GM19455 (cell line): ENCODE measurements around the gene DFFB.
A peak's percentile ranks its signal among the peaks of the same experiment; 100 is the strongest.
"Not testable (repeated sequence)": the region's sequence is repeated elsewhere in the genome, so short reads cannot be mapped to it uniquely, and the experiment has no call there.

Experiments
- ATAC-seq: cut with Tn5 transposase; IDR thresholded peaks from one replicate; pipeline ENCODE4 v1.9.1; 2021; ENCODE audit not compliant: unreplicated experiment

DFFB gene, protein sequence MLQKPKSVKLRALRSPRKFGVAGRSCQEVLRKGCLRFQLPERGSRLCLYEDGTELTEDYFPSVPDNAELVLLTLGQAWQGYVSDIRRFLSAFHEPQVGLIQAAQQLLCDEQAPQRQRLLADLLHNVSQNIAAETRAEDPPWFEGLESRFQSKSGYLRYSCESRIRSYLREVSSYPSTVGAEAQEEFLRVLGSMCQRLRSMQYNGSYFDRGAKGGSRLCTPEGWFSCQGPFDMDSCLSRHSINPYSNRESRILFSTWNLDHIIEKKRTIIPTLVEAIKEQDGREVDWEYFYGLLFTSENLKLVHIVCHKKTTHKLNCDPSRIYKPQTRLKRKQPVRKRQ

DNA sequence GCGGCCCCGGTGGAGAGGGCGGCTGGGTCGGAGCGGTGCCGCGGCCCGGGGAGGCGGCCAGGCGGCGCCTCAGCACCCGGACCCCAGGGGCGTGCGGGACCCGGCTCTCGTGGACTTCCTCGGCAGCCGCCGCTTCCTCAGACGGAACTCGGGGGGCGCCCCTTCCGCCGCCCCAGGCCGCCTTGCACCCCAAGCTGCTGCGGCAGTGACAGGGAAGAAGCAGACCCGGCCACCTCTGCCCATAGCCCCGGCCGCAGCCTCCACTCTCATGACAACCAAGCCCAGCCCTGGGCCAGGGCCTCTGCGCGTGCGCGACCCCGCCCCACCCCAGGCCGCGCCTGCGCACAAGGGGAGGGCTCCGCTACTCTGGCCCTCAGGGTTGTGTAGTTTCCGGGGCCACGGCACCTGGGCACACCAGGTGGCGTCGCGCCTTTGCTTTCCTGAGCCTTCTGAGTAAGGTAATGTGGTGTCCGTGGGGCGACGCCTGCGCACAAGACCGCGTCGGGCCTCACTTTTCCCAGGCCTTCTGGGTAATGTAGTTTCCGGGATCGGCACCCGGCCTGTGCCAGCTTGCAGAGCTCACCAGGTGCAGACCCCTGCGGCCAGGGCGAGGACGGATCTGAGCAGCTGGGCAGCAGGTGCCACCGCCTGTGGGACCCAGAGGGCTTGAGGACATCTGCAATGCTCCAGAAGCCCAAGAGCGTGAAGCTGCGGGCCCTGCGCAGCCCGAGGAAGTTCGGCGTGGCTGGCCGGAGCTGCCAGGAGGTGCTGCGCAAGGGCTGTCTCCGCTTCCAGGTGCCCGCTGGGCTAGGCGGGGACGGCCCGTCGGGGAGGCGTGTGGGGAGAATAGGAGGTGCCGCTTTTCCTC is at the start of gene DFFB, which contains the start of gene CEP104:
DFFB (plus strand) TSS at position 554 of the 868 bp plus-strand sequence; CDS start at position 682, 128 bp downstream.
CEP104 (minus strand) TSS at position 289 of the 868 bp plus-strand sequence. CDS start 4,804 bp downstream, outside the sequence.
- ATAC-seq = peak; percentile 93

DNA sequence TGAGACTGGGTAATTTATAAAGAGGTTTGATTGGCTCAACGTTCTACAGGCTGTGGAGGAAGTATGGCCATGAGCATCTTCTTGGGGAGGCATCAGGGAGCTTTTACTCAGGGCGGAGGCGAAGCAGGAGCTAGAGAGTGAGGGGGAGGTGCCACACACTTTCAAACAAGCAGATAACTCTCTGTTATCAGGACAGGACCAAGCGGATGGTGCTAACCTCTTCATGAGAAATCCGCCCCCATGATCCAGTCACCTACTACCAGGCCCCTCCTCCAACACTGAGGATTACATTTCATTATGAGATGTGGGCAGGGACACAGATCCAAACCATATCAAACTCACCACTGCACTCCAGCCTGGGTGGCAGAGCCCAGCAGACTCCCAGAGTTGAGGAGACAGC is 49.5 kb upstream of the DFFB start:
- no peak for ATAC-seq

DNA sequence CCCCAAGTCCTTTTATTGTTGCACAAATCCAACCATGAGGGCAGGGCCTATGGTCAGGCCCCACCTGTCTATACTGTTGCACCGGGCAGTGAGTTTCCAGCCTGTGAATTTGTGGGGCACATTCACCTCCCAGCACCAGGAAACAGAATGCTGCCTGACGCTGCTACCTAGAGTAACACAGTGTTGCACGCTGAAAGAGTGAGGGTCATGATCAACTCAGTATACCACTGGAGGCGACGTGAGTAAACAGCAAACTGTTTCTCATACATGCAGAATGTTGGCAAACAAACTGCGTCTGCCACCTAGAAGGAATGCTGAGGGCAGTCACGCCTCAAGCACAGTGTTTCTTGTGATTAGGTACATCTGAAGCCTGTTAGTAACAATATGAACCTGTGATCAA is 47.6 kb upstream of the DFFB start:
- ATAC-seq = no peak

DNA sequence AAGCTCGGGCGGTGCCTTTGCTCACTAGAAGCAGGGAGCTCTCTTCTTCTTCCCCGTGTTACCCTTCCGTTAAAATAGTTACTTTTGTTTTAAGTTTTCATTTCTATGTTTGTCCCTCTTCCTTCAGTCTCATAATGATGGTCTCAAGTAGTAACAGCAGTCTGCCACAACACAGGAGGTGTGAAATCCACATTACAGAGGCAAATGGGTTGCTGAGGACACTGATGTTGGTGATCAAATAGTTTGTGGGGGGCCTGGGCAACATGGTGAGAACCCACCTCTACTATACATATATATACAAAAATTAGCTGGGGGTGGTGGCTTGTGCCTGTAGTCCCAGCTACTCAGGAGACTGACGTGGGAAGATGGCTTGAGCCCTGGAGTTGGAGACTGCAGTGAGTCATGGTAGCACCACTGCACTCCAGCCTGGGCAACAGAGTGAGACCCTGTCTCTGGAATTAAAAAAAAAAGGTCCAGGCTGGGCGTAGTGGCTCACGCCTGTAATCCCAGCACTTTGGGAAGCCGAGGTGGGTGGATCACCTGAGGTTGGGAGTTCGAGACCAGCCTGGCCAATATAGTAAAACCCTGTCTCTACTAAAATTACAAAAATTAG is 47.0 kb upstream of the DFFB start:
- ATAC-seq = not testable (repeated sequence)

DNA sequence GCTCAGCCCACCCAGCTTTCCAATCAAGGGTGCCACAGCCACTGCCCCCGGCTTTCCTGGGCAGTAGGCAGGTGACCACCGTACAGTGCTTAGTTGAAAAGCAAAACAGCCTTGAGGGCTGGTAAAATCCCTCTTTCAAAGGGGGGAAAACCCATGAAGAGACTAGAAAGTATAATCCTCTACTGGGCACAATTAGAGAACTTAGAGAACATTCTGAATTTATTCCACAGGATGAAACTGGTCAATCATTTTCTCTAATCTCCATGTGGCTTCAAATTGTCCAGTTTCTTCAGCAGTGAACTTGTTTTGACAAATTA is 45.7 kb upstream of the DFFB start:
- ATAC-seq = no peak

DNA sequence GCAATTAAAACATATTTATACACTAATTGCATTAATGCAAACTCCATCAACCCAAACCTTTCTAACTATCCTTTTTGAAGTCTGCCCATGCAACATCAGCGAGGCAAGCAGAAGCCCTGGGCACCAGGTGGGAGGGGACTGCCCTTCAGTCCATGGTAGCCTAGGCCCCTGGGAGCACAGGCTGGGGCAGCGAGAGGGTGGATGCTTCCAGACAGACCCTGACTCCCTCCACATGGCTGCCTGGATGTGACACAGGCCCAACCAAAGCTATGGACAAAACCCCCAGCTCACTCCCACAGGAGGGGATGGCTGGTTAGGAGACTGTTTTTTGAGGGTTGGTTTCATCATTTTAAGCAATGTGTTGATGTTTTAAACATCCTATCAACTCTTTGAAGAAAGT is 43.2 kb upstream of the DFFB start:
- ATAC-seq = no peak

DNA sequence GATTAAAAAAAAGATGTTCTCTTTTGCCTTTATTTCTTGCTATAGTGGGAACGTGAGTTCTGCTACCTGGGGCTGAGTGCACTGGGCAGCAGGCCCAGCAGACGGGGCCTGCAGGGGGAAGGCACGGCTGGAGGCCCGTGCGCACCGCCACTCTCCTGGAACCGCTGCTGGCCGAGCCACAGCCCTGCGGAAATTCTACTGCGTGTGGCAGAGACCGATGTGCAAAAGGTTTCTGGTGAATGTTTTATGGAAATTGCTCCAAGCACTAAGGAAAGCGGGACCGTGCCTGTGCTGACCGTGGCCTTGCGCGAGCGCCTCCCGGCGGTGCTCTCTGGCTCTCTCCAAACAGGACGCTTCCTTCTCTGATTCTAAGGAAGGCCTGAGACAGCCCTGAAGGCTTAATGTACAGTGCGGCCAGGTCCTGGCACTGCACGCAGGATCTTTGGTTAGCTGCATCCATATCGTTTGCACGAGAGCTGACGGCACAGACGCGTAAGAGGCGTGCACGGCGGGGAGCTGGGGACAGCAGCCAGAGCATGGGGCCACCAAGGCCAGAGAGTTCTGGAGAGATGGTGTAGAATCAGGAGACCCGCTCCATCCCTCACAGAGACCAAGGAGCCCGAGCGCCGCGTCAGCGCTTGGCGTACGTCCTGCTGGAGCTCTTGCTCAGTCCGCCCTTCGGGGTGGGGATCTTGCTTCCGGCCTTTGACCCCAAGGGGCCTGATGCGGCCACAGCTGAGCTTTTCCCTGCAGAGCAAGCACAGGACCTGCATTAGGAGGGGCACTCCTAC is 42.3 kb upstream of the DFFB start:
- ATAC-seq = no peak

DNA sequence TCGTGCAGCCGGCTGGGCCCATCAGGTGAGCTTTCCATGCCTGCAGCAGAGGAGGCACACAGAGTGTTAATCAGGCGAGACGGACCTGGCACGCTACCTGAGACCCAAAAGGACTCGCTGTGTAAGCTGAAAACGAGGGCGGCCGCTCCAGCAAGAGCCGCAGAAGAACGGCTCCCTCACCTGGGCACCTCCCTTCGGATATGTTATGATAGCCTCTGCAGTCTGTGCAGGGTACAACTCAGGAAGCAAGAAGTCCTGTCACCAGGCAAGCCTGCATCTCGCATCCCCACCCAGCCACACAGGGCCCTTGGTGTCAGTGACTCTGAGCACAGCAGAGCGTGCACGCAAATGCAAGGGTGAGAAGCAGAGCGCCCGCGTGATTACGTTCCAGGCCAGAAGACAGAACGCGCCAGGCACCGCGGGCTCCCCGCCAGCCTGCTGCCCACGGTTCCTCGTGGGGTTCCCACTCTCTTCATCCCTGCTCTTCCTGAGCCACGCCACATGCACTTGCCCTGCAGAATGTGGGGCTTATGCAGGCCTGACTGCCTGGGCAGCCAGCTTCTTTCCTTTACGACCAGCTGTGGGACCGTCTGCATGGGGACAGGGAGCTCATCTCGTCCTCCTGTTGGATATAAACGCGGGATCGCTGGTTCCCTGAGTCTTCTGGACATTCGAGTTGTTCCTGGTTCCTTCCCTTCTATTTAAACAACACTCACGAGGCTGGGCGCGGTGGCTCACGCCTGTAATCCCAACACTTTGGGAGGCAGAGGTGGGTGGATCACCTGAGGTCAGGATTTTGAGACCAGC is 40.7 kb upstream of the DFFB start:
- ATAC-seq = no peak

DNA sequence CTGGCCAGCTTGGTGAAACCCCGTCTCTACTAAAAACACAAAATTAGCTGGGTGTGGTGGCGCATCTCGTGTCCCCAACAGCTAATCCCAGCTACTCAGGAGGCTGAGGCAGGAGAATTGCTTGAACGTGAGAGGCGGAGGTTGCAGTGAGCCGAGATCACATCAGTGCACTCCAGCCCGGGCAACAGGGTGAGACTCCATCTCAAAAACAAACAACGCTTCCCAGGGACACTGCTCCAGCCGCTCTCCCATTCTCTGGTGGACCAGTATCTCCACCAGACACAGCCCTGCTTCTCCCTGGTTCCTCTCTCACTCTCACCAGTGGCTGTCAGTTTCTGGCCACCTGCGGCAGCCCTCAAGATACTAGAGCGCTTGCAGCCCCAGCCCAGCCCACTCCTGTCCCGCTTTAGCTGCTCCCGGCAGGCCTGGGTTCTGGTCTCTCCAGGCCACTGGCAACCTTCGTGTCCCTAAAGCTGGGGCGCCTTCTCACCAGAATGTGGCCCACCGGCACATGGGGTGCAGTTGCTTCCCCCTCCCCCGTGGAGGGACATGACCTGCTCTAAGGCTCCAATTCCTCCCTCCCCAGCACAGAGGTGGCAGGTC is 40.0 kb upstream of the DFFB start:
- ATAC-seq = no peak

DNA sequence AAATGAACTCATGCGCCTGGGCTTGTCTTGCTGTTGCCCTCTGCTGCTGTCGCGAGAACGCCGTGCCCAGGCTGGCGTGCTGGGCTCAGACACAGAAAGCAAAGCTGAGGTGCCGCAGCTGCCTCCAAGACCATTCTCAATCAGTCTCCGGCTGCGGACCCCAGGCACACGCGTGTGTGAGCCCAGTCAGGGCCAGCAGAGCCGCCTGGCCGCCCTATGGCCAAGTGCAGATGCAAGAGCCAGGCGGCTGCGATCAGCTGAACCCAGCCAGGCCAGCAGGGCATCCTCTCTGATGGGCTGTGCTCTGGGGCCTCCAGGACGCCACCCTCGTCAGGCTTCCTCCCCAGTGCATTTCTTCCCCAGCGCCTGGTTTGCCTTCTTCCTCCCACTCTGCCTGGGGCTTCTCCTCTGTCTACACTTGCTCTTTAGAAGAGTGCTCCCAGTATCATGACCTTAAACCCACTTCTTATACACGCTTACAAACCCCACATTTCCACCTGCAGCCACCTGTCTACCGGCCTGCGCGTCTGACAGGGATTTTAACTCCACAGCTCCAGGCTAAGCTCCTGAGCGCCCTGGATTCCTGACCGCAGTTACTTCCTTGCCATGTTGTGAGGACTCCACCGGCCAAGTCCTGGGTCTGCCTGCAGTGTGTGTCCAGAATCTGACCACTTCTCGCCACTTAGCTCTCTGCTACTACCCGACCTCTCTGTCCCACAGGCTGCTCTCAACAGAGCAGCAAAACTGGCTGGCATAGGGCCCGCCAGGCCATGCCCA is 39.3 kb upstream of the DFFB start:
- no peak for ATAC-seq

DNA sequence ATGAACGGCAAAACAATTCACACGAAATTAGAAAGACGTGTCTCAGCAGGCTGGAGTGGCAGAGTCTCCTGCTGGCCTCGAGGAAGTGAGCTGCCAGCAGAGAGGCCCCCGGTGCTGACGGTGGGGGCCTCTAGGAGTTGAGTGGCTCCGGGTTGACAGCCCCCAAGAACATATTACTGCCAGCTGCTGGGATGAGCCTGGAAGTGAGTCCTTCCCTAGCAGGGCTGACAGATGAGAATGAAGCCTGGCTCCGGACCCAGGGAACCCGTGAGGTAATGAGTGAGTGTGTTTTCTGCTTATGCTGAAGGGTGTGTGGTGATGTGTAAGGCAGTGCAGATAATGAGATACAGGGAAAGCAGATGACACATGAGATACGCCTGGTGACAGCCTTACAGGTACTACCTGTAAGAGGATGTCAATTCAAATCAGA is 37.5 kb upstream of the DFFB start:
- no peak for ATAC-seq

DNA sequence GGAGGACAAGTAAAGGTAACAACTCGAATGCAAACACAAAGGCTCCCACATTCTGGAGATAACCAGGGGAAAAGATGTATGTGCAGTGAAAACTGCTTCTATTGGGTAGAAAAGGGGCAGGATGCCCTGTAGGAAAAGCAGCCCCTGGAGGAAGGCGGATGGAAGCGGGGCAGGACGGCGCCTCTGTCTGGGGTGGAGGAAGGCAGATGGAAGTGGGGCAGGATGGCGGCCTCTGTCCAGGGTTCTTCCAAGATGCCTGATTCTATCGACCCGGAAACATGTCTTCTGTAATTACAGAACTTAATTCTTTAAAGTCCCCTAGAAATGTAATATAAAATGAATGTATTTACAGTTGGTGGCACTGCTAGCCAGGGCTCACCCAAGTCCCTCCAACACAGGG is 37.0 kb upstream of the DFFB start:
- no peak for ATAC-seq

DNA sequence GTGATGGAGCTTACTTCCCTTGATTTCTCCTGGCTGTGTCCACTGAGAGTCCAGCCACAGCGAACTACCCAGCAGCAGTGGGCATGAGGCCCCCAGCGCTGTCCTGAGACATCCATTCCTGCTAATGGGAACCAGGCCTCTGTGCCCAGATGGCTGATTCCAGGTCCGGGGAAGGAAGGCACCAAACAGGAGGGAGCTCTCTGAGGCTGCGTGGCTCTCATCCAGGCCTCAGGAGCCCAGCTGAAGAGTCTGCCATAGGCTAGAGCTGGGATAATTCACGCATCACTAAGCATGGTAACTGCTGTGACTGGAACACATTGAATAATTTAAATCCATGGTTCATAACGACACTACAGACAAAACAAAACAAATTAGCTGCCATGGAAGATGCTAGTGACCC is 36.3 kb upstream of the DFFB start:
- no peak for ATAC-seq

DNA sequence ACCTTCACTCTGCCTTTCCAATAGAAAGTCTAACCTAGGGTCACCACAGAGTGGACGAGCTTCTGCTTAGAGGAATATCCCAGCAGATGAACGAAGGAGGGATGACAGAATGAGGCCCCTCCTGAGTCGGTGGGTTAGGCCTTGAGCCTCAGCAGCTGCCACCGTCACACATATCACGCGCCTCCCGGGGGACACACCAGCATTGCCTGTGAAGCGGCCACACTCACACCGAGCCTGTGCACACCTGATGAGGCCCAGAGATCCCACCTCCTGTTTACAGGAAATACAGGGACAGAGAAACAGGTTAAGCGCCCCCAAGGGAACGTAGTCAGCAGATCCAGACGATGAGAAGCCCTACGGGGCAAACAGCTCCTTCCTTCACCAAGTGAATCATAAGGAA is 35.8 kb upstream of the DFFB start:
- ATAC-seq = no peak

DNA sequence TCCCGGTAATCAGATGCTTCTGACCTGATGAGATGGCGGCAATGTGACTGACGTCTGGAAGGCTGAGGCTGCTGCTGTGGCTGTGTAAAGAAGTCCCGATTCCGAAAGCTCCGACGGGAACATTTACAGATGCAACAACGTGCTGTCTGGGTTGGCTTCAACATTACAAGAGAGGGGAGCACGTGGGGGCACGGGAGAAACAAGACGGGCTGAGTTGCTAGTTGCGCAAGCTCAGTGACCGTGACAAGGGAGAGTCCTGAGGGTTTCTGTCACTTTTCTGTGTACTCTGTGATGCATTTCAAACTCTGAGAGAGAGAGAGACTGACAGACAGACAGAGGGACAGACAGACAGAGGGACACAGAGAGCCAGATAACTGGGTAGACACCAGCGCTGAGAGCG is 35.4 kb upstream of the DFFB start:
- no peak for ATAC-seq

DNA sequence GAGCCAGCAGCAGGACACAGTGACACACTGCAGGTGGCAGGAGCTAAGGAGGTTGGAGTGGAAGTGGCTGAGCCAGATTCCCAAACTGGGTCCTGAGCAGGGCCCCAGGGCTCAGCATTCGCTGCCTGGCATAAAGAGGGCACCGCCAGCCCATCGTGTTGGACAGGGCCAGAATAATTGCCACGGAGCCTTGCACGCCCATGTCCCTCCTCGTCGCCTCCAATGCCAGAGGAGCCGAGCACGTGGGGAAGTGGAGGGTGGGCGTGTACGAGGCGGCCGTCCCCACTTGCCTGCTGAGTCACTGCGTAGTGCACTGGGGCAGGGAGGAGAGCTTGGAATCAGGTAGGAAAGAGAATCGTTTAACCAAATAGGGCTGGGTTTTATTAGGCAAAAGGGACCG is 34.9 kb upstream of the DFFB start:
- no peak for ATAC-seq

DNA sequence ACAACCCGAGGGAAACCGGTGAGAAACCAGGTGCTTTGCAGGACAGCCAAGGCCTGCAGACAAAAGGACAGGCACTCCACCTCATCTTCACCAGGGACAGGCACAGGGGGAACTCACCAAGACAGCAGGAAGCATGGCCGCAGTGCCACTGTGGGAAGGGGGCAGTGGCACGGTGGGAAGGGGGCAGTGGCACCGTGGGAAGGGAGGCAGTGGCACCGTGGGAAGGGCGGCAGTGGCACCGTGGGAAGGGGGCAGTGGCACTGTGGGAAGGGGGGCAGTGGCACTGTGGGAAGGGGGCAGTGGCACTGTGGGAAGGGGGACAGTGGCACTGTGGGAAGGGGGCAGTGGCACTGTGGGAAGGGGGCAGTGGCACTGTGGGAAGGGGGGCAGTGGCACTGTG is 32.6 kb upstream of the DFFB start:
- ATAC-seq = no peak

DNA sequence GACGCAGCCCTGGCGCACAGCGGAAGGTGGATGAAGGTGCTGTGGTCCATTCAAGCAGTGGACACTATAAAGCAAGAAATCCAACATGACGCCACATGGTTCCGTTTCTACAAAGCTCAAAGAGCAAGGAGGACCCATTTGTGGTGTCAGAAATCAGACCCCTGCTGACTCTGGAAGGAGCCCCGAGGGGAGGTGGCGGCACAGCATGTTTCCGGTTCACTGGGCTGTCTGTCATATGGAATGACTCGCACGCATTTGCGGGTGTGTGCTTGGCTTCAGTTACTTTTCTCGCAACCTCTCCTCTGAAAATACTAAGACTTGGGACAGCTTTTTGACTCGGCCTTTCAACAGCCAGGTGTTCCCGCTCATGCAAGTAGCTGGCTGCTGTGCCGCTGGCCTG is 31.9 kb upstream of the DFFB start:
- ATAC-seq = no peak

DNA sequence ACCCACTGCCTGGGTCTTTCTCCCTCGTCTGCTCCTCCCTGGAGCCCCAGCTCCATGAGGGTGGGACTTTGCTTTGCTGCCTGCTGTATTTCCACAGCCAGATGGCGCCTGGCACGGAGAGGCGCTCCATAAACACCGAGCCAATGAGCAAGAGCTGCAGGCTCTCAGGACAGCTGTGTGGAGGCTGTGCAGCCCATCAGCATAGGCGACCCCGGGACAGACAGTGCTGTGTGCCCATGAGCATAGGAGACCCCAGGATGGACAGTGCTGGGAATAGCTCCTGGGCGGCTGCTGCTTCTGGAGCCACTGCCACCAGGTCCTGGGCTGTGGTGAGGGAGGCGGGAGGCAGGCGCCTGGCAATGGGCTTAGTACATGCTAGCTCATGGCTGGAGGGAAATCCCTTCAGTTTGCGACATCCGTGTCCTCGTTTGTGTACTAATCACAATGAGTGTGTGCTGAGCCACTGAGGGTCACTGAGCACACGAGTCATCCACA is 29.4 kb upstream of the DFFB start:
- no peak for ATAC-seq
